ENCODE results near the gene RENBP. TPM values are rescaled to one million over a fixed set of nuclear protein-coding genes. Genes with fewer than 3 reads are reported as not detected.

RENBP gene
- polyA plus RNA-seq, 3 donors, result 2.7 to 125 (median 3.8) TPM

- intact Hi-C loops (cut with micrococcal nuclease), result loop anchor here (5.0 kb wide), 2 partner anchors 32 to 37 kb away; no protein-coding TSS in a partner anchor
- WGBS (ENCODE audit: insufficient coverage), result 24% methylated on average over 2 of the region's 3 CpGs
- Histone ChIP-seq H3K79me2 (ENCODE audit: insufficient read depth, low read length) (peaks cover 50% of the 10 kb centered on the region), H3K9ac (ENCODE audit: insufficient read depth, low read length, poor library complexity, severe bottlenecking) (peak overlapping the region; percentile 10), H3K36me3 (replicated peaks in 1 of 2; ENCODE audit: control insufficient read depth in 1 of 2, insufficient read depth in 2 of 2, low read length in 2 of 2) (no peaks in the 10 kb centered on the region), H2AFZ (ENCODE audit: insufficient read depth, low read depth, low read length, poor library complexity, severe bottlenecking) (peak overlapping the region; percentile 19), H3K4me3 (replicated peaks in 1 of 3; ENCODE audit: low read depth in 2 of 3, low read length in 3 of 3) (no peak overlapping the region), H4K20me1 (ENCODE audit: insufficient read depth, low read length) (peaks cover 21% of the 10 kb centered on the region), H3K4me2 (replicated peaks; ENCODE audit: extremely low read depth, low read length, poor library complexity, severe bottlenecking) (peak overlapping the region; percentile 87), H3K9me3 (replicated peaks in 1 of 2; ENCODE audit: control insufficient read depth in 1 of 2, insufficient read depth in 1 of 2, low read length in 2 of 2) (no peaks in the 10 kb centered on the region), H3K27me3 (ENCODE audit: control insufficient read depth in 2 of 2, insufficient read depth in 2 of 2, low read length in 2 of 2) (no peaks in the 10 kb centered on the region), H3K27ac (ENCODE audit: low read depth in 1 of 2, low read length in 2 of 2) (peak overlapping the region; percentile 99 to 100), H3K4me1 (ENCODE audit: control insufficient read depth in 1 of 2, insufficient read depth in 2 of 2, low read length in 2 of 2) (peaks cover 24 to 29% of the 10 kb centered on the region in 2 donors)
- H3K4me3 Mint-ChIP-seq, result peak overlapping the region in 1 of 2 donors; percentile 84
- TF ChIP-seq, protein P1, sequence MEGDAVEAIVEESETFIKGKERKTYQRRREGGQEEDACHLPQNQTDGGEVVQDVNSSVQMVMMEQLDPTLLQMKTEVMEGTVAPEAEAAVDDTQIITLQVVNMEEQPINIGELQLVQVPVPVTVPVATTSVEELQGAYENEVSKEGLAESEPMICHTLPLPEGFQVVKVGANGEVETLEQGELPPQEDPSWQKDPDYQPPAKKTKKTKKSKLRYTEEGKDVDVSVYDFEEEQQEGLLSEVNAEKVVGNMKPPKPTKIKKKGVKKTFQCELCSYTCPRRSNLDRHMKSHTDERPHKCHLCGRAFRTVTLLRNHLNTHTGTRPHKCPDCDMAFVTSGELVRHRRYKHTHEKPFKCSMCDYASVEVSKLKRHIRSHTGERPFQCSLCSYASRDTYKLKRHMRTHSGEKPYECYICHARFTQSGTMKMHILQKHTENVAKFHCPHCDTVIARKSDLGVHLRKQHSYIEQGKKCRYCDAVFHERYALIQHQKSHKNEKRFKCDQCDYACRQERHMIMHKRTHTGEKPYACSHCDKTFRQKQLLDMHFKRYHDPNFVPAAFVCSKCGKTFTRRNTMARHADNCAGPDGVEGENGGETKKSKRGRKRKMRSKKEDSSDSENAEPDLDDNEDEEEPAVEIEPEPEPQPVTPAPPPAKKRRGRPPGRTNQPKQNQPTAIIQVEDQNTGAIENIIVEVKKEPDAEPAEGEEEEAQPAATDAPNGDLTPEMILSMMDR (IDR thresholded peaks at IDR 0.05), result no peak
- peak in 2 of 3 donors; percentile 32 to 35 for DNase-seq
- H3K36me3 Mint-ChIP-seq, result no peaks in the 10 kb centered on the region
- H3K4me1 Mint-ChIP-seq, result peaks cover 24% of the 10 kb centered on the region
- peak overlapping the region; percentile 82 to 99 (median 93) for H3K27ac Mint-ChIP-seq
- peaks cover 0 to 40% (median 0%) of the 10 kb centered on the region in 3 donors for H3K27me3 Mint-ChIP-seq (ENCODE audit: low read depth in 3 of 3)
- peaks cover 0 to 17% (median 8%) of the 10 kb centered on the region in 7 donors for H3K9me3 Mint-ChIP-seq
Observed at GRCh38 chrX:153974726-153975286, 30.4 kb upstream of the RENBP start.

DNA sequence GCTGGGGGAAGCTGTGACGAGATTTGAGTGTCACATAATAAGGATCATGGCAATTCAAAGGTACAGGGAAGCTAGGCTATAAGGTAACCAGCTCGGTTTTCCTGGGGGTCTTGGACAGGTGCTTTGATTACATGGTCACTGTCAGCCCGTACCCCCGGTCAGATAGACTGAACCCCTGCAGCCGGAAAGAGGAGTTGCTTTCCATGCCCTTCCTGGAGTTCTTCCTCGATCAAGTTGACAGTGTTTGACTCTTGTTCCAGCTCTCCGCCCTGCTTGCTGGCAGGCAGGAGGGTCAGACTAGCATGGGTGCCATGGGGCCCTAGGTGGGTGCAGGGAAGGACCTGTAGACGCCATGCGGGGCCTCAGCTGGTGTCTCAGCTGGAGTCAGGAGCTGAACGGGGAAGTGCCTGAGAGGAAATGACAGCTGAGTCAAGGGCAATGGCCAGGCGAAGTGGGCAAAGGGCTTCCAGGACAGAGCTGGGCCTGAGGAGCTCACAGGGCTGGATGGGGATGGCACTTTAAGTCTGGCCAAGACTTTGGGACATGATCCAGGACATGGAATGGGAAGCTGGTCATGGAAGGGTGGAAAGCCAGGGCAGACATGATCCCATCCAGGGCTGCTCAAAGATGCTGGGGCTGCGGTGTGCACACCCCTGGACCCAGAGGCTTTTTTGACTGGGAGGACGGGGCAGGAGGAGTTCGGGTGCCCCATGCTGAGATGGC, 29.7 kb upstream of the RENBP start:
- H3K4me1 ChIP-seq (ENCODE audit: control insufficient read depth in 1 of 2, insufficient read depth in 2 of 2, low read length in 2 of 2), result peaks cover 31 to 36% of the 10 kb centered on the region in 2 donors
- TF ChIP-seq, protein P1 (IDR thresholded peaks at IDR 0.05), result no peak
- H4K20me1 ChIP-seq (ENCODE audit: insufficient read depth, low read length), result peaks cover 28% of the 10 kb centered on the region
- H3K27ac ChIP-seq (ENCODE audit: low read depth in 1 of 2, low read length in 2 of 2), result peak overlapping the region; percentile 99 to 100
- no peaks in the 10 kb centered on the region for H3K9me3 ChIP-seq (replicated peaks in 1 of 2; ENCODE audit: control insufficient read depth in 1 of 2, insufficient read depth in 1 of 2, low read length in 2 of 2)
- WGBS (ENCODE audit: insufficient coverage), result 43% methylated on average over 8 of the region's 14 CpGs
- H3K4me2 ChIP-seq (replicated peaks; ENCODE audit: extremely low read depth, low read length, poor library complexity, severe bottlenecking), result peak overlapping the region; percentile 87
- no peaks in the 10 kb centered on the region for H3K36me3 ChIP-seq (replicated peaks in 1 of 2; ENCODE audit: control insufficient read depth in 1 of 2, insufficient read depth in 2 of 2, low read length in 2 of 2)
- peaks cover 0 to 2% of the 10 kb centered on the region in 2 donors for H3K36me3 Mint-ChIP-seq
- H3K9me3 Mint-ChIP-seq, result peaks cover 0 to 18% (median 8%) of the 10 kb centered on the region in 7 donors
- H3K27ac Mint-ChIP-seq, result peak overlapping the region; percentile 82 to 99 (median 93)
- peaks cover 56% of the 10 kb centered on the region for H3K79me2 ChIP-seq (ENCODE audit: insufficient read depth, low read length)
- peak overlapping the region; percentile 32 to 84 for H3K4me3 Mint-ChIP-seq
- peaks cover 30% of the 10 kb centered on the region for H3K4me1 Mint-ChIP-seq
- peak overlapping the region; percentile 19 for H2AFZ ChIP-seq (ENCODE audit: insufficient read depth, low read depth, low read length, poor library complexity, severe bottlenecking)
- DNase-seq, result peak; percentile 54 to 72 (median 64)
- peak overlapping the region; percentile 10 for H3K9ac ChIP-seq (ENCODE audit: insufficient read depth, low read length, poor library complexity, severe bottlenecking)
- H3K27me3 Mint-ChIP-seq (ENCODE audit: low read depth in 3 of 3), result peaks cover 0 to 38% (median 0%) of the 10 kb centered on the region in 3 donors
- intact Hi-C loops (cut with micrococcal nuclease), result loop anchor here (5.0 kb wide), 2 partner anchors 33 to 38 kb away; no protein-coding TSS in a partner anchor
- peak overlapping the region in 1 of 3 experiments; percentile 71 for H3K4me3 ChIP-seq (replicated peaks in 1 of 3; ENCODE audit: low read depth in 2 of 3, low read length in 3 of 3)
- no peaks in the 10 kb centered on the region for H3K27me3 ChIP-seq (ENCODE audit: control insufficient read depth in 2 of 2, insufficient read depth in 2 of 2, low read length in 2 of 2)

Measured in CD14-positive monocyte (primary cell).